HG03565 (cell line): Measurements from ENCODE around the gene ATRIP.

Experiments used
- ATAC-seq: cut with Tn5 transposase; IDR thresholded peaks from one replicate; pipeline ENCODE4 v1.9.1; 2021; ENCODE audit warnings: mild to moderate bottlenecking, moderate library complexity; ENCODE audit not compliant: unreplicated experiment

ATRIP gene

GRCh38 chr3:48501196-48501595 is 54.7 kb downstream of the ATRIP start:
- ATAC-seq, result no peak

- ATAC-seq, result no peak
Measured at GRCh38 chr3:48502121-48502520, 55.6 kb downstream of the ATRIP start.

- no peak for ATAC-seq
Measured at GRCh38 chr3:48502728-48503168, 56.2 kb downstream of the ATRIP start.

- no peak for ATAC-seq
Measured at GRCh38 chr3:48503401-48504050, 57.0 kb downstream of the ATRIP start.

GRCh38 chr3:48504051-48504946 is 57.8 kb downstream of the ATRIP start, which contains the start of gene SHISA5:
Gene SHISA5, minus strand, starts transcription at chr3:48504174. Its CDS starts 80 bp downstream, at chr3:48504094.
- no peak for ATAC-seq

GRCh38 chr3:48505146-48505545 is 58.6 kb downstream of the ATRIP start:
- no peak for ATAC-seq

- ATAC-seq, result no peak
Measured at GRCh38 chr3:48505968-48506504, 59.5 kb downstream of the ATRIP start.

GRCh38 chr3:48507256-48508061 is 60.9 kb downstream of the ATRIP start:
- ATAC-seq, result no peak

- no peak for ATAC-seq
Measured at GRCh38 chr3:48511551-48511950, 65.0 kb downstream of the ATRIP start.

GRCh38 chr3:48514431-48515227 is 68.1 kb downstream of the ATRIP start:
- ATAC-seq, result no peak
